WTC11 (cell line): ENCODE measurements around the gene FGF12.

Experiments
- ELF4 ChIP-seq: sonication (generic); formaldehyde crosslinking; IDR thresholded peaks from 2 replicates; pipeline ENCODE4 v1.8.1; 2022; ENCODE audit warnings: low read depth, mild to moderate bottlenecking, moderate library complexity, missing genetic modification reagents
- NR3C1 ChIP-seq: sonication (generic); formaldehyde crosslinking; conservative IDR thresholded peaks from 2 replicates; pipeline ENCODE4 v1.8.1; 2023; ENCODE audit warnings: low read depth, mild to moderate bottlenecking, missing genetic modification reagents
- USF1 ChIP-seq: sonication (generic); formaldehyde crosslinking; IDR thresholded peaks from 2 replicates; pipeline ENCODE4 v1.8.0; 2022; ENCODE audit warnings: mild to moderate bottlenecking, missing genetic modification reagents
- TF ChIP-seq, protein P1 (sequence below): sonication (generic); formaldehyde crosslinking; IDR thresholded peaks from 2 replicates; pipeline ENCODE4 v1.8.1; 2023; ENCODE audit warnings: mild to moderate bottlenecking, missing genetic modification reagents, borderline replicate concordance
- TF ChIP-seq, protein P2 (sequence below): fragments of 200-600 bp; IDR thresholded peaks from 2 replicates; pipeline ENCODE4 v1.8.0; 2022; ENCODE audit warnings: antibody characterized with exemption
- TF ChIP-seq, protein P3 (sequence below): sonication (generic); formaldehyde crosslinking; conservative IDR thresholded peaks from 2 replicates; pipeline ENCODE4 v1.8.1; 2022; ENCODE audit warnings: mild to moderate bottlenecking, missing genetic modification reagents

DNA sequence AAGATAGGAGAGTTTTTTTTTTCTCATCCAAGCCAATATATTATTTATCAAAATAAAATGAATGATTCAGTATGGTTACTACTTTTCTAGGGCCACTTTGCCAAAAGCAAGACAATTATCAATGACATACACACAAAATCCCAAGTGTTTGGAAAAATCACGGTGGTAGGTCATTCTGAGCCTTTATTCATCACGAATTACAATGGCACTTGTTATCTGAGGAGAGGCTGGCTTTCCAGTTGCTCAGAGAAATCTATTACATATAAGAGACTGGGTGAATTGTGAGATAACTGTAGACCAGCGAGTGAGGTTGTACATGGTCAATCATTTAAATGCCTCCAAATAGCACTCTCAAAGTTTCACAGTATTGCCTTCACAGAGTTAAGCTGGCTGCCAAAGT lies 20.4 kb upstream of the FGF12 start:
- TF ChIP-seq, protein P1, sequence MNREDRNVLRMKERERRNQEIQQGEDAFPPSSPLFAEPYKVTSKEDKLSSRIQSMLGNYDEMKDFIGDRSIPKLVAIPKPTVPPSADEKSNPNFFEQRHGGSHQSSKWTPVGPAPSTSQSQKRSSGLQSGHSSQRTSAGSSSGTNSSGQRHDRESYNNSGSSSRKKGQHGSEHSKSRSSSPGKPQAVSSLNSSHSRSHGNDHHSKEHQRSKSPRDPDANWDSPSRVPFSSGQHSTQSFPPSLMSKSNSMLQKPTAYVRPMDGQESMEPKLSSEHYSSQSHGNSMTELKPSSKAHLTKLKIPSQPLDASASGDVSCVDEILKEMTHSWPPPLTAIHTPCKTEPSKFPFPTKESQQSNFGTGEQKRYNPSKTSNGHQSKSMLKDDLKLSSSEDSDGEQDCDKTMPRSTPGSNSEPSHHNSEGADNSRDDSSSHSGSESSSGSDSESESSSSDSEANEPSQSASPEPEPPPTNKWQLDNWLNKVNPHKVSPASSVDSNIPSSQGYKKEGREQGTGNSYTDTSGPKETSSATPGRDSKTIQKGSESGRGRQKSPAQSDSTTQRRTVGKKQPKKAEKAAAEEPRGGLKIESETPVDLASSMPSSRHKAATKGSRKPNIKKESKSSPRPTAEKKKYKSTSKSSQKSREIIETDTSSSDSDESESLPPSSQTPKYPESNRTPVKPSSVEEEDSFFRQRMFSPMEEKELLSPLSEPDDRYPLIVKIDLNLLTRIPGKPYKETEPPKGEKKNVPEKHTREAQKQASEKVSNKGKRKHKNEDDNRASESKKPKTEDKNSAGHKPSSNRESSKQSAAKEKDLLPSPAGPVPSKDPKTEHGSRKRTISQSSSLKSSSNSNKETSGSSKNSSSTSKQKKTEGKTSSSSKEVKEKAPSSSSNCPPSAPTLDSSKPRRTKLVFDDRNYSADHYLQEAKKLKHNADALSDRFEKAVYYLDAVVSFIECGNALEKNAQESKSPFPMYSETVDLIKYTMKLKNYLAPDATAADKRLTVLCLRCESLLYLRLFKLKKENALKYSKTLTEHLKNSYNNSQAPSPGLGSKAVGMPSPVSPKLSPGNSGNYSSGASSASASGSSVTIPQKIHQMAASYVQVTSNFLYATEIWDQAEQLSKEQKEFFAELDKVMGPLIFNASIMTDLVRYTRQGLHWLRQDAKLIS (CRISPR knock-in tag) = no peak
- TF ChIP-seq, protein P2, sequence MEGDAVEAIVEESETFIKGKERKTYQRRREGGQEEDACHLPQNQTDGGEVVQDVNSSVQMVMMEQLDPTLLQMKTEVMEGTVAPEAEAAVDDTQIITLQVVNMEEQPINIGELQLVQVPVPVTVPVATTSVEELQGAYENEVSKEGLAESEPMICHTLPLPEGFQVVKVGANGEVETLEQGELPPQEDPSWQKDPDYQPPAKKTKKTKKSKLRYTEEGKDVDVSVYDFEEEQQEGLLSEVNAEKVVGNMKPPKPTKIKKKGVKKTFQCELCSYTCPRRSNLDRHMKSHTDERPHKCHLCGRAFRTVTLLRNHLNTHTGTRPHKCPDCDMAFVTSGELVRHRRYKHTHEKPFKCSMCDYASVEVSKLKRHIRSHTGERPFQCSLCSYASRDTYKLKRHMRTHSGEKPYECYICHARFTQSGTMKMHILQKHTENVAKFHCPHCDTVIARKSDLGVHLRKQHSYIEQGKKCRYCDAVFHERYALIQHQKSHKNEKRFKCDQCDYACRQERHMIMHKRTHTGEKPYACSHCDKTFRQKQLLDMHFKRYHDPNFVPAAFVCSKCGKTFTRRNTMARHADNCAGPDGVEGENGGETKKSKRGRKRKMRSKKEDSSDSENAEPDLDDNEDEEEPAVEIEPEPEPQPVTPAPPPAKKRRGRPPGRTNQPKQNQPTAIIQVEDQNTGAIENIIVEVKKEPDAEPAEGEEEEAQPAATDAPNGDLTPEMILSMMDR = no peak
- TF ChIP-seq NR3C1 (CRISPR knock-in tag) (no peak), ELF4 (CRISPR knock-in tag) (no peak), USF1 (CRISPR knock-in tag) (no peak)
- TF ChIP-seq, protein P3, sequence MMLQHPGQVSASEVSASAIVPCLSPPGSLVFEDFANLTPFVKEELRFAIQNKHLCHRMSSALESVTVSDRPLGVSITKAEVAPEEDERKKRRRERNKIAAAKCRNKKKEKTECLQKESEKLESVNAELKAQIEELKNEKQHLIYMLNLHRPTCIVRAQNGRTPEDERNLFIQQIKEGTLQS (CRISPR knock-in tag) = no peak
